GM19239 (cell line): ENCODE measurements around the gene IFT172.
A peak's percentile ranks its signal among the peaks of the same experiment; 100 is the strongest.
"Not testable (repeated sequence)": the region's sequence is repeated elsewhere in the genome, so short reads cannot be mapped to it uniquely, and the experiment has no call there.

Source experiments
- DNase-seq: peaks from one replicate; pipeline ENCODE4 v3.0.0; 2011; ENCODE audit warnings: low spot score; ENCODE audit not compliant: insufficient read length
- FAIRE-seq: peaks from 2 replicates; lab custom pipeline; 2011; peaks lifted over from hg19 to GRCh38; lab: Jason Lieb, UNC

Gene IFT172, protein sequence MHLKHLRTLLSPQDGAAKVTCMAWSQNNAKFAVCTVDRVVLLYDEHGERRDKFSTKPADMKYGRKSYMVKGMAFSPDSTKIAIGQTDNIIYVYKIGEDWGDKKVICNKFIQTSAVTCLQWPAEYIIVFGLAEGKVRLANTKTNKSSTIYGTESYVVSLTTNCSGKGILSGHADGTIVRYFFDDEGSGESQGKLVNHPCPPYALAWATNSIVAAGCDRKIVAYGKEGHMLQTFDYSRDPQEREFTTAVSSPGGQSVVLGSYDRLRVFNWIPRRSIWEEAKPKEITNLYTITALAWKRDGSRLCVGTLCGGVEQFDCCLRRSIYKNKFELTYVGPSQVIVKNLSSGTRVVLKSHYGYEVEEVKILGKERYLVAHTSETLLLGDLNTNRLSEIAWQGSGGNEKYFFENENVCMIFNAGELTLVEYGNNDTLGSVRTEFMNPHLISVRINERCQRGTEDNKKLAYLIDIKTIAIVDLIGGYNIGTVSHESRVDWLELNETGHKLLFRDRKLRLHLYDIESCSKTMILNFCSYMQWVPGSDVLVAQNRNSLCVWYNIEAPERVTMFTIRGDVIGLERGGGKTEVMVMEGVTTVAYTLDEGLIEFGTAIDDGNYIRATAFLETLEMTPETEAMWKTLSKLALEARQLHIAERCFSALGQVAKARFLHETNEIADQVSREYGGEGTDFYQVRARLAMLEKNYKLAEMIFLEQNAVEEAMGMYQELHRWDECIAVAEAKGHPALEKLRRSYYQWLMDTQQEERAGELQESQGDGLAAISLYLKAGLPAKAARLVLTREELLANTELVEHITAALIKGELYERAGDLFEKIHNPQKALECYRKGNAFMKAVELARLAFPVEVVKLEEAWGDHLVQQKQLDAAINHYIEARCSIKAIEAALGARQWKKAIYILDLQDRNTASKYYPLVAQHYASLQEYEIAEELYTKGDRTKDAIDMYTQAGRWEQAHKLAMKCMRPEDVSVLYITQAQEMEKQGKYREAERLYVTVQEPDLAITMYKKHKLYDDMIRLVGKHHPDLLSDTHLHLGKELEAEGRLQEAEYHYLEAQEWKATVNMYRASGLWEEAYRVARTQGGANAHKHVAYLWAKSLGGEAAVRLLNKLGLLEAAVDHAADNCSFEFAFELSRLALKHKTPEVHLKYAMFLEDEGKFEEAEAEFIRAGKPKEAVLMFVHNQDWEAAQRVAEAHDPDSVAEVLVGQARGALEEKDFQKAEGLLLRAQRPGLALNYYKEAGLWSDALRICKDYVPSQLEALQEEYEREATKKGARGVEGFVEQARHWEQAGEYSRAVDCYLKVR (N-terminal part only)

DNA sequence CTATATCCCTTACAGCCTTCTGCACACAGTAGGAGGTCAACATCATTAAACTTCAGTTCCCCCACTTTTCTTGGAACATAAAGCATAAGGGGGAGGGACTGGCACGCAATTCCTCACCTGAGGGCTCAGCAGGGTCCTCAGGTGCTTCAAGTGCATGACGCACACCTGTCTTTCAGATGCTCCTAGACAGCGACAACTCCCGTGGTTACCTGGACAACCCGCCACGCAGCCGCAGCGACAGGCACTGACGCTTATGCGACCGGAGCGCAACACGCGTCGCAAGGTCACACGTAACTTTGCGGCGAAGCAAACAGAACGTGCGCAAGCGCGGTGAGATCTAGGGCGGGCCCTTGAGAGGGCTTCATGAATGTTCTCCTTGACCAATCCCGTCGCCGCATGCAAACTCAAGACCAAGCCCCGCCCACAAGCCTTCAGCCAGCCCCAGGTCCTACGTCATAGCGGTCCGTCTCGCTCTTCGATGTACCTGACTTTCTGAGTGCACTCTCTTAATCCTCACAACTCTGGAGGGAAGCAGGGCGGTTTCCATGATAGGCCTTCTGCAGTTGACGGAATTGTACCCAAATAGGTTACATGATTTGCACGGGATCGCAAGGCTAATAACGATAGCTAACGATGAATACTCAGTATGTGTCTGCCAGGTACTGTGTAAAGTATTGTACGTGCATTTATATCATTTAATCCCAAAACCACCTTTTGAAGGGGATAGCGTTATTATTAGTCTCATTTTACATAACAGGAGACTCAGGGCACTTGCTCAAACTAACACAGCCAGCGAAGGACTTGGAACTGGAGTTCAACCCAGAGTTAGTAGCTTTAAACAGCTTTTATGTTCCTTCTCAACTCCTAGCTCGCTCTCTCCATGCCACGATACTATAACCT, at the start of gene IFT172:
Gene IFT172, minus strand, starts transcription at position 246 of the 900 bp plus-strand sequence. Its CDS starts 90 bp downstream, at position 156.
- DNase-seq (peak; percentile 93), FAIRE-seq (peak; percentile 99)

- not testable (repeated sequence) for FAIRE-seq, DNase-seq
These were observed 49.4 kb upstream of the IFT172 start for GRCh38 chr2:27538839-27539450.

GRCh38 chr2:27537287-27537686, 47.7 kb upstream of the IFT172 start:
- DNase-seq (no peak), FAIRE-seq (no peak)

- FAIRE-seq (no peak), DNase-seq (no peak)
These were observed 42.4 kb upstream of the IFT172 start for GRCh38 chr2:27531983-27532382.

DNA sequence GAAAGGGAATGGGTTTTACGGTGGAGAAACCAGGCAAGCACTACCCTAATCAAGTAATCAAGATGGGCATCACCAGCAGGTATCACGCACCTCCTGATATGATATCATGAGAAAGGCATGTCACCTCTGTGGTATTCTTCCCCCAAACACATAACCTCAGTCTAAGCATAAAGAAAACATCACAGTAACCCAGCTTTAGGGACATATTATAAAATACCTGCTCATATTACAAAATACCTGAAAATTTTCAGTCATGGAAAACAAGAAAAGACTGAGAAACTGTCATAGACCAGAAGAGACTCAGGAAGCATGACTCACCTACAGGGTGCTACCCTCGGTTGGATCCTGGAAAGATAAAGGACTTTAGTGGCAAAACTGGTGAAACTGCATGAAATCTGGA, 37.6 kb upstream of the IFT172 start:
- FAIRE-seq = no peak
- no peak for DNase-seq

- FAIRE-seq (no peak), DNase-seq (no peak)
These were observed 32.9 kb upstream of the IFT172 start for GRCh38 chr2:27522400-27522945.

- no peak for FAIRE-seq
- no peak for DNase-seq
These were observed 30.8 kb upstream of the IFT172 start for GRCh38 chr2:27520316-27520715.

GRCh38 chr2:27518782-27519113, 29.2 kb upstream of the IFT172 start:
- FAIRE-seq (no peak), DNase-seq (no peak)

DNA sequence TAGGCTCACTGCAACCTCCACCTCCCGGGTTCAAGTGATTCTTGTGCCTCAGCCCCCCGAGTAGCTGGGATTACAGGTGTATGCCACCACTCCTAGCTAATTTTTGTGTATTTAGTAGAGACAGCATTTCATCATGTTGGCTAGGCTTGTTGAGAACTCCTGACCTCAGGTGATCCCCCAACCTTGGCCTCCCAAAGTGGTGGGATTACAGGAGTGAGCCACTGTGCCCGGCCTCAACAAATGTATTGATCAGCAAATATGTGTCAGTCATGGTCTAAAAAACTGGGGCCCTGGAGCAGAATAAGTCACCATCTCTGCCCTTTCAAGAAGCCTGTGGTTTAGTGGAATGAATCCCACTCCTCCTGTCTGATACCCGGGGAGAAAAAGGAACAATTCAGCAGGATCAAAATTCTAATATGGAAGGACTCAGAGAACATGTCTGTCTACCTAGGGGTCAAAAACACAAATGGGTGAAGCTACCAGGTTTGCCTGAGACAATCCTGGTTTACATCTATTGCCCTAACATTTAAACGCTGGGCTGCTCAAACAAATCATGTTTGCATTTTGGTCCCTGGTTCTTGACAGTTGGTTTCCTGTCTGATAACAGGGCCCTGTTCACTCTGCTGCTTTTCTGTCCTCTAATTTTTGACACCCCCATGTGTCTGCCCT, 28.7 kb upstream of the IFT172 start:
- FAIRE-seq = no peak
- DNase-seq = no peak

DNA sequence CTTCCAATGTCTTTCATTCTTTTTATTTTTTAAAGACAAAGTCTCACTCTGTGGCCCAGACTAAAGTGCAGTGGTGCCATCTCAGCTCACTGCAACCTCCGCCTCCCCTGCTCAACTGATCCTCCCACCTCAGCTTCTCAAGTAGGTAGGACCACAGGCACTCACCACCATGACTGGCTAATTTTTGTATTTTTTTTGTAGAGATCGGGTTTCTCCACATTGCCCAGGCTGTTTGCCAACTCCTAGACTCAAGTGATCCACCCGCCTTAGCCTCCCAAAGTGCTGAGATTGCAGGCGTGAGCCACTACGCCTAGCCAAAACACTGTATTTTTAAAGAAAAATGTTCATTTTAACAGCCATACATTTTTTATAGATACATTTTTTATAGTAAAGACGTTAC, 19.8 kb upstream of the IFT172 start:
- FAIRE-seq (no peak), DNase-seq (no peak)

DNA sequence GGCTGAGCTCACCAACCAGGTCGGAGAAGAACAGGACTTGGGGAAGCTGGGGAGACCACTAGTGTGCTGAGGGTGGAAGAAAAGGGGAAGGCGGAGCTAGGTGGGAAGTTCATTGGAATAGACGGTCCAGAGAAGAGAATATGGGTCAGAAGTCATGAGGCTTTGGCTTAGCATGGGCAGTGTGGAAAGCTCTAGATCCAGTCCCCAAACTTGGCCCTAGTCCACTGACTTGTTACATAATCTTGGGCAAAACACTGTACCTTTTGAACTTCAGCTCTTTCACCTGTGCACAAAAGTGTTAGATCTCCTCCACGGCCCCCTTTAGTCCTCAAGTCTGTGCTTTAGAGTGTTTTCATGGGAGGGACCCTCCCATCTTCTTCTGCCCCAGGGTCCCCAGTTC, 17.8 kb upstream of the IFT172 start:
- FAIRE-seq (no peak), DNase-seq (no peak)

DNA sequence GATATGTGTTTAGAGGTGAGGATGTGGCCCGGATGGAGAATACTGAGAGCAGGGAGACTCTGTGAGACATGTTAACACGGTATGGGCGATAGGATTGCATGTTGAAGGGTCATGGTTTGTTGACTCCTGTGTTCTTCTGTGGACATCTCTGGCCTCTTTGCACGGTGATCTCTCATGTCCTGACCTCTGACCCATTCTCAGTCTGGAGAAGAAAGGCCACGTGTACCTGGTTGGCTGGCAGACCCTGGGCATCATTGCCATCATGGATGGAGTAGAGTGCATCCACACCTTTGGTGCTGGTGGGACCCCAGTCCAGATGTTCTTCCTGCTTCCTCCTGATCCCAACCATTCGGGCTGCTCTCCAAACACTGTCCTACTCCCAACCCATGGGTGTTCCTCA, 17.0 kb upstream of the IFT172 start:
- DNase-seq (no peak), FAIRE-seq (no peak)

- DNase-seq (no peak), FAIRE-seq (no peak)
These were observed 12.6 kb upstream of the IFT172 start for GRCh38 chr2:27502142-27502541.

- DNase-seq (no peak), FAIRE-seq (no peak)
These were observed 11.5 kb upstream of the IFT172 start for GRCh38 chr2:27501042-27501441.

DNA sequence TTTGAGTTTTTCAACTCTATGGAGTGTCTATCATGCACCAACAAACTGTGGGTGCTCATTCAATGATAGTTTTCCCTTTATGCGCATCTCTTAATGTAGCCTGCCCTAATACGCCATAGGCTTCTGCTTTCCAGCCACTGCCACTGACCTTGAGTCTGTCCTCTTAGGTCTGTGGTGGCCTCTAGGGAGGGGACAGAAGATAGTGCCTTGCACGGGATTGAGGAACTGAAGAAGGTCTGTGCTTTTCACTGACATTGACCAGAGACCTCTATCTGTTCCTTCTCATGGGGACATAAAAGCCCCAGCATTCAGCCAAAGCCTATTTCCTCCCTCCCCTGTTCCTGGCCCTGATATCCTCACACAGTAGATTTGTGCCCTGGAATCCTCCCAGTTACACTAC, 9.4 kb upstream of the IFT172 start:
- no peak for DNase-seq
- no peak for FAIRE-seq

- DNase-seq = no peak
- no peak for FAIRE-seq
These were observed 7.7 kb upstream of the IFT172 start for GRCh38 chr2:27497288-27497627.

- DNase-seq (no peak), FAIRE-seq (no peak)
These were observed 7.1 kb upstream of the IFT172 start, which contains the start of gene GCKR for GRCh38 chr2:27496357-27497287. GCKR (plus strand) TSS chr2:27496839; CDS start chr2:27496905, 66 bp downstream.
